ENCODE measurements around the gene CASKIN1. TPM values are rescaled to one million over a fixed set of nuclear protein-coding genes. Genes with fewer than 3 reads are reported as not detected.

The CASKIN1 gene
- polyA plus RNA-seq, 2 of the 4 experiments (the other 2 are of a cell fraction): 0.27 to 0.87 TPM

DNA sequence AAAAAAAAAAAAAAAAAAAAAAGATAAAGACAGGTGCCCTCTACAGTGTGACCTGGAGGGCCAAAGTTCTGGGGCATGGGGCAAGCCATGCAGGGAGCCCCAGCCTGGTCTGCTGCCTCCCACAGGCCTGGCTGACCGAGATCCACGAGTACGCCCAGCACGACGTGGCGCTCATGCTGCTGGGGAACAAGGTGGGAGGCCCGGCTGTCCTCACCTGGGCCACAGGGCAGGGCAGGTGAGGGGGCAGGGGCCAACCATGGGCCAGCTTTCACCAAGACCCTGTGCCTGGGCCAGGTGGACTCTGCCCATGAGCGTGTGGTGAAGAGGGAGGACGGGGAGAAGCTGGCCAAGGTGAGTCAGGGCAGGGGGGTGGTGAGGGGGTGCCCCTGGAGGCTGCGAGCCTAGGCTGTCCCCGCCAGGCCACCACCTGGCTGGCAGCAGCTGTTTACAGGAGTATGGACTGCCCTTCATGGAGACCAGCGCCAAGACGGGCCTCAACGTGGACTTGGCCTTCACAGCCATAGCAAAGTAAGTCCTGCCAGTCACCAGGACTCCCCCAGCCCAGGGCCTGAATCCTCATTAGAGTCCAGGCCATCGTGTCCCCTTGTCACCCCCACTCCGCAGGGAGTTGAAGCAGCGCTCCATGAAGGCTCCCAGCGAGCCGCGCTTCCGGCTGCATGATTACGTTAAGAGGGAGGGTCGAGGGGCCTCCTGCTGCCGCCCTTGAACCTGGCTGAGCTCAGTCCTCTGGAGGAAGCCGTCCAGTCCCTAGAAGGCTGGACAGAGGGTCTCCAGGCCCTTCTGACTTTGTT lies 43.5 kb downstream of the CASKIN1 start (continued):
- TF ChIP-seq JUNB (IDR thresholded peaks at IDR 0.05) (no peak), BHLHE40 (IDR thresholded peaks at IDR 0.05; ENCODE audit: low read depth, low read length) (no peak), HDAC2 (IDR thresholded peaks at IDR 0.05) (no peak), HOXB5 (CRISPR knock-in tag; IDR thresholded peaks at IDR 0.05) (no peak; the same call in 1 of the 2 replicates), GATA3 (IDR thresholded peaks at IDR 0.05; ENCODE audit: borderline replicate concordance) (0 out of 2 replicates have a peak, but pooled peaks have one; percentile 29), KDM1A (IDR thresholded peaks at IDR 0.05; ENCODE audit: low read depth) (no peak), HOXB13 (CRISPR knock-in tag; IDR thresholded peaks at IDR 0.05; ENCODE audit: low read depth) (0 out of 2 replicates have a peak, but pooled peaks have one; percentile 19), POLR2AphosphoS2 (conservative IDR thresholded peaks at IDR 0.05; ENCODE audit: low read length) (peak; percentile 46; the same call in 1 of the 2 replicates), EHMT2 (IDR thresholded peaks at IDR 0.05; ENCODE audit: low read depth) (no peak), PHF8 (IDR thresholded peaks at IDR 0.05; ENCODE audit: borderline replicate concordance, low read depth) (no peak), CBX8 (IDR thresholded peaks at IDR 0.05) (no peak), SMC3 (IDR thresholded peaks at IDR 0.05) (no peak), NR3C1 (IDR thresholded peaks at IDR 0.05) (no peak), KDM5A (IDR thresholded peaks at IDR 0.05) (no peak), POLR2A (IDR thresholded peaks at IDR 0.05; ENCODE audit: low read length) (0 out of 2 replicates have a peak, but pooled peaks have one; percentile 1), CHD4 (IDR thresholded peaks at IDR 0.05; ENCODE audit: borderline replicate concordance) (no peak), NFE2L2 (conservative IDR thresholded peaks at IDR 0.05; ENCODE audit: low read length) (no peak), FOSB (CRISPR knock-in tag; IDR thresholded peaks at IDR 0.05) (no peak), RCOR1 (IDR thresholded peaks at IDR 0.05; ENCODE audit: low read depth, low read length) (no peak)
- TF ChIP-seq, protein P1, sequence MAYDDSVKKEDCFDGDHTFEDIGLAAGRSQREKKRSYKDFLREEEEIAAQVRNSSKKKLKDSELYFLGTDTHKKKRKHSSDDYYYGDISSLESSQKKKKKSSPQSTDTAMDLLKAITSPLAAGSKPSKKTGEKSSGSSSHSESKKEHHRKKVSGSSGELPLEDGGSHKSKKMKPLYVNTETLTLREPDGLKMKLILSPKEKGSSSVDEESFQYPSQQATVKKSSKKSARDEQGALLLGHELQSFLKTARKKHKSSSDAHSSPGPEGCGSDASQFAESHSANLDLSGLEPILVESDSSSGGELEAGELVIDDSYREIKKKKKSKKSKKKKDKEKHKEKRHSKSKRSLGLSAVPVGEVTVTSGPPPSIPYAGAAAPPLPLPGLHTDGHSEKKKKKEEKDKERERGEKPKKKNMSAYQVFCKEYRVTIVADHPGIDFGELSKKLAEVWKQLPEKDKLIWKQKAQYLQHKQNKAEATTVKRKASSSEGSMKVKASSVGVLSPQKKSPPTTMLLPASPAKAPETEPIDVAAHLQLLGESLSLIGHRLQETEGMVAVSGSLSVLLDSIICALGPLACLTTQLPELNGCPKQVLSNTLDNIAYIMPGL (CRISPR knock-in tag; IDR thresholded peaks at IDR 0.05; ENCODE audit: borderline replicate concordance): no peak
- TF ChIP-seq, protein P2, sequence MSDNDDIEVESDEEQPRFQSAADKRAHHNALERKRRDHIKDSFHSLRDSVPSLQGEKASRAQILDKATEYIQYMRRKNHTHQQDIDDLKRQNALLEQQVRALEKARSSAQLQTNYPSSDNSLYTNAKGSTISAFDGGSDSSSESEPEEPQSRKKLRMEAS (IDR thresholded peaks at IDR 0.05): peak; percentile 74; the same call in 1 of the 2 replicates
- TF ChIP-seq, protein P3, sequence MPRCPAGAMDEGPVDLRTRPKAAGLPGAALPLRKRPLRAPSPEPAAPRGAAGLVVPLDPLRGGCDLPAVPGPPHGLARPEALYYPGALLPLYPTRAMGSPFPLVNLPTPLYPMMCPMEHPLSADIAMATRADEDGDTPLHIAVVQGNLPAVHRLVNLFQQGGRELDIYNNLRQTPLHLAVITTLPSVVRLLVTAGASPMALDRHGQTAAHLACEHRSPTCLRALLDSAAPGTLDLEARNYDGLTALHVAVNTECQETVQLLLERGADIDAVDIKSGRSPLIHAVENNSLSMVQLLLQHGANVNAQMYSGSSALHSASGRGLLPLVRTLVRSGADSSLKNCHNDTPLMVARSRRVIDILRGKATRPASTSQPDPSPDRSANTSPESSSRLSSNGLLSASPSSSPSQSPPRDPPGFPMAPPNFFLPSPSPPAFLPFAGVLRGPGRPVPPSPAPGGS (IDR thresholded peaks at IDR 0.05): 0 out of 3 replicates have a peak, but pooled peaks have one; percentile 46
- TF ChIP-seq, protein P4, sequence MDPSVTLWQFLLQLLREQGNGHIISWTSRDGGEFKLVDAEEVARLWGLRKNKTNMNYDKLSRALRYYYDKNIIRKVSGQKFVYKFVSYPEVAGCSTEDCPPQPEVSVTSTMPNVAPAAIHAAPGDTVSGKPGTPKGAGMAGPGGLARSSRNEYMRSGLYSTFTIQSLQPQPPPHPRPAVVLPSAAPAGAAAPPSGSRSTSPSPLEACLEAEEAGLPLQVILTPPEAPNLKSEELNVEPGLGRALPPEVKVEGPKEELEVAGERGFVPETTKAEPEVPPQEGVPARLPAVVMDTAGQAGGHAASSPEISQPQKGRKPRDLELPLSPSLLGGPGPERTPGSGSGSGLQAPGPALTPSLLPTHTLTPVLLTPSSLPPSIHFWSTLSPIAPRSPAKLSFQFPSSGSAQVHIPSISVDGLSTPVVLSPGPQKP (IDR thresholded peaks at IDR 0.05; ENCODE audit: low read depth, low read length): no peak
- TF ChIP-seq, protein P5, sequence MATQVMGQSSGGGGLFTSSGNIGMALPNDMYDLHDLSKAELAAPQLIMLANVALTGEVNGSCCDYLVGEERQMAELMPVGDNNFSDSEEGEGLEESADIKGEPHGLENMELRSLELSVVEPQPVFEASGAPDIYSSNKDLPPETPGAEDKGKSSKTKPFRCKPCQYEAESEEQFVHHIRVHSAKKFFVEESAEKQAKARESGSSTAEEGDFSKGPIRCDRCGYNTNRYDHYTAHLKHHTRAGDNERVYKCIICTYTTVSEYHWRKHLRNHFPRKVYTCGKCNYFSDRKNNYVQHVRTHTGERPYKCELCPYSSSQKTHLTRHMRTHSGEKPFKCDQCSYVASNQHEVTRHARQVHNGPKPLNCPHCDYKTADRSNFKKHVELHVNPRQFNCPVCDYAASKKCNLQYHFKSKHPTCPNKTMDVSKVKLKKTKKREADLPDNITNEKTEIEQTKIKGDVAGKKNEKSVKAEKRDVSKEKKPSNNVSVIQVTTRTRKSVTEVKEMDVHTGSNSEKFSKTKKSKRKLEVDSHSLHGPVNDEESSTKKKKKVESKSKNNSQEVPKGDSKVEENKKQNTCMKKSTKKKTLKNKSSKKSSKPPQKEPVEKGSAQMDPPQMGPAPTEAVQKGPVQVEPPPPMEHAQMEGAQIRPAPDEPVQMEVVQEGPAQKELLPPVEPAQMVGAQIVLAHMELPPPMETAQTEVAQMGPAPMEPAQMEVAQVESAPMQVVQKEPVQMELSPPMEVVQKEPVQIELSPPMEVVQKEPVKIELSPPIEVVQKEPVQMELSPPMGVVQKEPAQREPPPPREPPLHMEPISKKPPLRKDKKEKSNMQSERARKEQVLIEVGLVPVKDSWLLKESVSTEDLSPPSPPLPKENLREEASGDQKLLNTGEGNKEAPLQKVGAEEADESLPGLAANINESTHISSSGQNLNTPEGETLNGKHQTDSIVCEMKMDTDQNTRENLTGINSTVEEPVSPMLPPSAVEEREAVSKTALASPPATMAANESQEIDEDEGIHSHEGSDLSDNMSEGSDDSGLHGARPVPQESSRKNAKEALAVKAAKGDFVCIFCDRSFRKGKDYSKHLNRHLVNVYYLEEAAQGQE (IDR thresholded peaks at IDR 0.05): no peak
